Skin of body (tissue), 2 donors: ENCODE data around the gene LRP1B. TPM values are rescaled to one million over a fixed set of nuclear protein-coding genes. Genes with fewer than 3 reads are reported as not detected.
"Not testable (repeated sequence)": the region's sequence is repeated elsewhere in the genome, so short reads cannot be mapped to it uniquely, and the experiment has no call there.

Experiments used
- DNase-seq: peaks from one replicate; lab custom pipeline; 2025; lab: John Stamatoyannopoulos, UW
- total RNA-seq: library from RNA; depleted of rRNA; stranded (reverse); fragments of >200 nt; gene quantifications from one replicate; pipeline ENCODE4 v1.2.3, GENCODE V29; 2014

The LRP1B gene
- total RNA-seq, 1 donor from 2014 or later: 1.7 TPM

- DNase-seq: no peak
Observed at GRCh38 chr2:140580532-140581151, 1550.2 kb downstream of the LRP1B start.

DNA sequence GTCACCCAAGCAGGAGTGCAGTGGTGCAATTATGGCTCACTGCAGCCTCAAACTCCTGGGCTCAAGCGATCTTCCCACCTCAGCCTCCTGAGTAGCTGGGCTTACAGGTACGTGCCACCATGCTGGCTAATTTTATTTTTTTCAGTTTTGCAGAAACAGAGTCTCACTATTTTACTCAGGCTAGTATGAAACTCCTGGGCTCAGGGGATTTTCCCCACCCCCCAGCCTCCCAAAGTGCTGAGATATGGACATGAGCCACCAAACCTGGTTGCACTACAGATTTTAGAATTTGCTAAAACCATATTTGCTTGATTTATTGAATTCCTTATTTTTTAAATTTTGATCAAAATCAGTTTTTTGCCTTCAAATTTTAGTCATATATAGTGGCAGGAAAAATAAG lies 1553.4 kb downstream of the LRP1B start:
- no peak for DNase-seq

DNA sequence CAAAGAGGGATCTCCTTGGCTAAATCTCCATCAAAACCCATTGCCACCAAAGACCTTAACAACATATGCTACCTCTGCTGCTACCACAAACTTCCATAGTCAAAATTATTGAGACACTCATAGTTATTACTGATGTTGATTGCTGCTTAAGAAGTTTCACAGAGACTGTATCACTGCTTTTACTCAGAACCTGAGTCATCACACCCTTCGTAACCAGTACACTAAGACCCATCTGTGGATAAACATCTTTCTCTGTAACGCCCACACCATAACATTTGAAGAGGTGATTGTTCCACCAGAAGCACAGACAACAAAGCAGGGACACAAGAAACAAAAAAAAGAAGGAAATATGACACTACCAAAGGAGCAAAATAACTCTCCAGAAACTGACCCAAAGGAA lies 1563.1 kb downstream of the LRP1B start:
- DNase-seq: no peak

DNA sequence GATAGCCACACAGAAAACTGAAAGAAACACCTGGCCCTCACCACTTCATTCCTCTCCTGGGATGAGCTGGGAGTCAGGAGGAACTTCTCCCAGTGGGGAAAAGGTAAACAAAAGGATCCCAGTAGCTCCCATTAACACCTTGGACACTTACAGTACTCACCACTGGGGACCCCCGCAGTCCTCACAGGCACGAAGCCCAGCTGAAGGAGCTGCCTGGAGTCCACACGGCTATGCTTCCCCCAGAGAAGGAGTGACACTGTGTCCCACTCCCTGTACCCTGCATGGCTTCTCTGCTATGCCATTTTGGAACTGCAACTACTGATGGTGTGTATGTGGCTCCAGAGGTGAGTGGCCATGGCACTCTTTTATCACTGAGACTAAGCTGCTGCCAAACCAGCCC lies 1565.1 kb downstream of the LRP1B start:
- DNase-seq: no peak

DNA sequence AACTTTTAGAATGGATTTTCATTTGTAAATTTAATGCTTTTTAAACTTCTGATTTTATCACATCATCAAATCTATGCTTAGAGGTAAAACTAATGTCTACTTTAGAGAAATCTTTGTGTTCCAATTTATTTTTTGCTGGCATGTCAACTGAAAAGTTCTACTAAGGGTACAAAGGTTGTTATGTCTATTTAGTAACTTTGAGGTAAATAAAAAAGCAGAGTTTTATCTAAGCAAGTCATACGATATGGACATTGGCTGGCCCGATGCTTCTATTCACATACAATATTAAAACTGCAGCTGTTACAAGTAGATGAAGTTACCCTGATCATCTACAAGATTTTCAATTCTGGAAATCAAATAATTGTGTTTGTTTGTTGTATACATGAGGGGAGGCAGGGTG lies 1575.1 kb downstream of the LRP1B start:
- no peak for DNase-seq

- no peak for DNase-seq
Observed at GRCh38 chr2:140552634-140553033, 1578.2 kb downstream of the LRP1B start.

GRCh38 chr2:140551287-140551686 lies 1579.5 kb downstream of the LRP1B start:
- no peak for DNase-seq

- no peak for DNase-seq
Observed at GRCh38 chr2:140550821-140551220, 1580.0 kb downstream of the LRP1B start.

GRCh38 chr2:140544769-140545168 lies 1586.0 kb downstream of the LRP1B start:
- DNase-seq: not testable (repeated sequence)

- no peak for DNase-seq
Observed at GRCh38 chr2:140542627-140543026, 1588.2 kb downstream of the LRP1B start.

GRCh38 chr2:140539242-140539875 lies 1591.5 kb downstream of the LRP1B start:
- DNase-seq: no peak

- DNase-seq: no peak
Observed at GRCh38 chr2:140529706-140530105, 1601.1 kb downstream of the LRP1B start.

DNA sequence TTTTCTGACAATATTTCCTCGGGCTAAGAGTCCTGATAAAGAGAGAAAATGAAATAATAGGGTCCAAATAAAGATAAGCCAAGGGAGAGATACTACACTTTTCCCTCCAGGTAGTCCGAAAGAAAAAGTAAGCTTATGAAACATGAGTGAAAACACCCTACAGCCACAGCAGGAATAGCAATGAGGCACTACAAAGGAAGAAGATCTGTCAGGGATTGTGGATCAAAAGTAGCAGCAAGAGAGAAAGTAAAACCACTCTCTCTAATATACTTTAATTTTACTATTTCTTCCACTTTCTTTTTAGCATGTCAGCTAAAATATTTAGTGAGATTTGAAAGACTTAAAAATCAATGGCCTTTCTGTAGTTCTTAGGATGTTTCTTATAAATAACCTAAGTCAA lies 1601.8 kb downstream of the LRP1B start:
- DNase-seq: no peak

DNA sequence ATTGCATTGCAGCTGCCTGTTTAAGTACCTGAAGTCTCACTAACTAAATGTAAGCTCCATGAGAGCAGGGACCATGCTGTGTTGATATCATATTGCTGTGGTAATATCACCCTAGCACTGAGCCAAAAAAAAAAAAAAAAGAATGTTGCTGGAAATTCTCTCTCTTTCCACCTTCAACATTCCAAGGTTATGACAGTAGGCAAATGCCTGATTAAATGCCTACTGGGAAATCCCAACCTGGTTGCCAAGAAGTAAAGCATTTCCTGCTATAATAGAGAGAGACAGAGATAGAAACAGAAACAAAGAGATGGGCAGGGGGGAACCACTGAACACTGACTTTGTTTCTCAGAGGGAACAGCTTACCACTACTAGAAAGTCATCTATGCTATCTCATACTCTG lies 1604.2 kb downstream of the LRP1B start:
- no peak for DNase-seq

GRCh38 chr2:140512106-140512505 lies 1618.7 kb downstream of the LRP1B start:
- no peak for DNase-seq

DNA sequence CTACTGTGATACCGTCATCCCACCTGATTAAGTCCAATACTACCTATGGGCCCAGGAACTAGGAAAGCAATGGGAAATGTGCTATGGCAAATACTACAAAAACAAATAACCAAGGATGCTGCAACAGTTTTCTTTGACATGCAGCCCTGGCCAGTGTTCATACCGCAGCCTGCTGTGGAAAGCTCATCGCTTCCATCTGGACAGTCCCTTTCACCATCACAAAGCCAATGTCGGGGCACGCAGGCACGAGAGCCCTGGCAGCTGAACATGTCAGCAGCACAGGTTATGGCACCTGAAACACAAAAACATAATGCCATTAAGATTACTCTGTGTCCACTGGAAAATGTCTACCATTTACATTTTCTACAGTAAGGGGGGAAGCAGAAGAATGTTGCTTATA lies 1621.1 kb downstream of the LRP1B start:
- DNase-seq: no peak

DNA sequence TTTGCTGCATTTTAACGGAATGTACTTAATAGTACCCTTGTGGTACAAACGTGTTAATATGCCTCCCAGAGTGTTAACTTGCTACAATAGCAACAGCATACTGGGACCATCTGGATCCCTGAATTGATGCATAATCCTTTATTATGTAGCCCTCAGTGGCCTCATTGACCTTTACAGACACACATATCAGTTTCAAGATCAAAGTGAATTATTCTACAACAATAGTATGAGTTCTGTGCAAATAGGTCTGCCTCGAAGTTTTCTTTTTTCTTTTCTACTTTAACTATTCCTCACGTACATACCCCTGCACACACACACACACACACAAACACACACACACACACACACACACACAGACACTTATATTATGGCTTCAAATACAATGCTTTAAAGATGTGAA lies 1622.1 kb downstream of the LRP1B start:
- no peak for DNase-seq

GRCh38 chr2:140506606-140507005 lies 1624.2 kb downstream of the LRP1B start:
- no peak for DNase-seq

DNA sequence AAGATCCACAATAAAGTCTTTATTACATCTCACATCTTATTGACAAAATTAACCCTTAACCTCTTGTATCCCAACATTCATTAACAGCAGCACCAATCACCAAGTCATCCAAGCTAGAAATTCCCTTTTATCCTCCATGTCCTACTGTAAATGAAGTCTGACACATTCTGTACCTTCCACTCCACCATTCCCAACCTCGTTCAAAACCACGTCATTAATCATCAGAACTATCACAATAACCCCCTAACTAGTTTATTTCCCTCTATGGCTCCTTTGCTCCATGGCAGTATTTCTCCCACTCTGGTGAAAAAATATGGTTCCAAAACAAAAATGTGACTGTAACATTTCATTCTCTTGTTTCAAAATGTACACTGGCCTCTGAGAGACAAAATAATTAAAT lies 1626.2 kb downstream of the LRP1B start:
- DNase-seq: no peak

- DNase-seq: no peak
Observed at GRCh38 chr2:140502951-140503630, 1627.7 kb downstream of the LRP1B start.

- DNase-seq: no peak
Observed at GRCh38 chr2:140498360-140498759, 1632.5 kb downstream of the LRP1B start.

GRCh38 chr2:140496714-140497113 lies 1634.1 kb downstream of the LRP1B start:
- no peak for DNase-seq

DNA sequence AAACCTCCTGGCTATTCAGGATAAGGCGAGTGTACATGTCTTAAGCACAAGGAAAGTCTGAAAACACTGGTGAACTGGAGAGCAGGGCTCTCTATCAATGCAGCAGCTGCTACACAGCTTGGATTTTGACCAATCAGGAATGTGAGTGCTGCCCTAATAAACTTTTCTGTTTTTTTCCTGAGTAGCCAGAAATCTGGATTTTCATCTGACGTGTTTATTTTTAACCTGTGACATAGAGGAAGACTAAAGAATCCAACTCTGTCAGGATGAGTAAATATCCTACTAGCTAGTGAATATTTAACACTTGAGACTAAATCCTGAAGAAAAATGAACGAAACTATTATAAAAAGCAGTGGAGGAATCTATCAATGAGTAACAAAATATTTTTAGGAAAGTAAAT lies 1638.9 kb downstream of the LRP1B start:
- DNase-seq: no peak
